ENCODE results near the gene PDE6G.
"Not testable (repeated sequence)": the region's sequence is repeated elsewhere in the genome, so short reads cannot be mapped to it uniquely, and the experiment has no call there.

PDE6G gene

GRCh38 chr17:81630274-81630673 is 26.1 kb downstream of the PDE6G start:
- DNase-seq = no peak

- DNase-seq = no peak
Observed at GRCh38 chr17:81621494-81622130, 34.7 kb downstream of the PDE6G start.

GRCh38 chr17:81618307-81618706 is 38.0 kb downstream of the PDE6G start:
- not testable (repeated sequence) for DNase-seq

- no peak for DNase-seq
Observed at GRCh38 chr17:81616877-81617276, 39.5 kb downstream of the PDE6G start.

GRCh38 chr17:81615401-81615930 is 40.9 kb downstream of the PDE6G start:
- DNase-seq = no peak

GRCh38 chr17:81612172-81612970 is 44.0 kb downstream of the PDE6G start:
- no peak for DNase-seq

- DNase-seq = no peak
Observed at GRCh38 chr17:81609541-81610311, 46.6 kb downstream of the PDE6G start.

GRCh38 chr17:81608605-81609004 is 47.7 kb downstream of the PDE6G start:
- no peak for DNase-seq

- no peak for DNase-seq
Observed at GRCh38 chr17:81608082-81608481, 48.3 kb downstream of the PDE6G start.

- DNase-seq = no peak
Observed at GRCh38 chr17:81607431-81607830, 48.9 kb downstream of the PDE6G start.

GRCh38 chr17:81603846-81604610 is 52.3 kb downstream of the PDE6G start:
- DNase-seq = no peak

GRCh38 chr17:81601525-81602120 is 54.7 kb downstream of the PDE6G start:
- peak; percentile 7 for DNase-seq

Measured in stimulated activated naive CD4-positive, alpha-beta T cell treated with Interleukin-2 at 50 U/mL for 16 hours (primary cell).